Measurements from ENCODE around the gene HTRA2. TPM values are rescaled to one million over a fixed set of nuclear protein-coding genes. Genes with fewer than 3 reads are reported as not detected.

The HTRA2 gene
- total RNA-seq, 1 donor from 2014 or later = 67.7 TPM

GRCh38 chr2:74515271-74515980 lies 14.3 kb upstream of the HTRA2 start:
- TF ChIP-seq, protein P1, sequence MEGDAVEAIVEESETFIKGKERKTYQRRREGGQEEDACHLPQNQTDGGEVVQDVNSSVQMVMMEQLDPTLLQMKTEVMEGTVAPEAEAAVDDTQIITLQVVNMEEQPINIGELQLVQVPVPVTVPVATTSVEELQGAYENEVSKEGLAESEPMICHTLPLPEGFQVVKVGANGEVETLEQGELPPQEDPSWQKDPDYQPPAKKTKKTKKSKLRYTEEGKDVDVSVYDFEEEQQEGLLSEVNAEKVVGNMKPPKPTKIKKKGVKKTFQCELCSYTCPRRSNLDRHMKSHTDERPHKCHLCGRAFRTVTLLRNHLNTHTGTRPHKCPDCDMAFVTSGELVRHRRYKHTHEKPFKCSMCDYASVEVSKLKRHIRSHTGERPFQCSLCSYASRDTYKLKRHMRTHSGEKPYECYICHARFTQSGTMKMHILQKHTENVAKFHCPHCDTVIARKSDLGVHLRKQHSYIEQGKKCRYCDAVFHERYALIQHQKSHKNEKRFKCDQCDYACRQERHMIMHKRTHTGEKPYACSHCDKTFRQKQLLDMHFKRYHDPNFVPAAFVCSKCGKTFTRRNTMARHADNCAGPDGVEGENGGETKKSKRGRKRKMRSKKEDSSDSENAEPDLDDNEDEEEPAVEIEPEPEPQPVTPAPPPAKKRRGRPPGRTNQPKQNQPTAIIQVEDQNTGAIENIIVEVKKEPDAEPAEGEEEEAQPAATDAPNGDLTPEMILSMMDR (IDR thresholded peaks at IDR 0.05; ENCODE audit: insufficient read depth, low read length, severe bottlenecking) = no peak
- no peak for FAIRE-seq
- H3K27me3 ChIP-seq (ENCODE audit: control insufficient read depth, insufficient read depth, low read length) = peaks cover 44% of the 10 kb centered on the region
- no peak overlapping the region for H3K4me3 ChIP-seq (ENCODE audit: low read depth, low read length)
- H3K36me3 ChIP-seq (ENCODE audit: control insufficient read depth, insufficient read depth, low read length) = no peaks in the 10 kb centered on the region
- no peak for DNase-seq (ENCODE audit: low read depth)

GRCh38 chr2:74515981-74516633 lies 13.6 kb upstream of the HTRA2 start:
- TF ChIP-seq, protein P1 (IDR thresholded peaks at IDR 0.05; ENCODE audit: insufficient read depth, low read length, severe bottlenecking) = no peak
- no peak for FAIRE-seq
- Histone ChIP-seq H3K27me3 (ENCODE audit: control insufficient read depth, insufficient read depth, low read length) (peaks cover 42% of the 10 kb centered on the region), H3K4me3 (ENCODE audit: low read depth, low read length) (no peak overlapping the region), H3K36me3 (ENCODE audit: control insufficient read depth, insufficient read depth, low read length) (no peaks in the 10 kb centered on the region)
- peak; percentile 8 for DNase-seq (ENCODE audit: low read depth)

DNA sequence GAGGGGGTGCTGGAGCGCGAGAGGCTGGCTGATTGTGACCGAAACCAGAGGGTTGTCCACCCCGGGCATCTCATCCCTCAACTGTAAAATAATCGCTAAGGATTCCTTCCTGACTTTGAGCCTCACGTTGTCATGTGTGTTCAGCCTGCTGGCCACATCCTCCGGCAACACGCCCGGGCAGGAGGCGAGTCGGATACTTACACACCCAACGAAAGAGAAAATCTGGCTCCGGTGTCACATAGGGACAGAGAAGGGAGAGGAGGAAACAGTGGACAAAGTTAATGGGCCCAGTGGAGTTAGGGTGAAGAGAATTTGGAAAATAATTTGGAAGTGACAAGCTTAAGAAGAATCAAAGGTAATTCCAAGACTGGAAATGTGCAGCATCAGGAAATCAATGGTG lies 13.1 kb upstream of the HTRA2 start:
- H3K4me3 ChIP-seq (ENCODE audit: low read depth, low read length) = no peak overlapping the region
- FAIRE-seq (no peak), DNase-seq (ENCODE audit: low read depth) (no peak)

GRCh38 chr2:74522516-74522915 lies 7.2 kb upstream of the HTRA2 start:
- DNase-seq (ENCODE audit: low read depth) (no peak), FAIRE-seq (no peak)
- TF ChIP-seq, protein P1 (IDR thresholded peaks at IDR 0.05; ENCODE audit: insufficient read depth, low read length, severe bottlenecking) = no peak
- H3K4me3 ChIP-seq (ENCODE audit: low read depth, low read length) = no peak overlapping the region
- no peaks in the 10 kb centered on the region for H3K27me3 ChIP-seq (ENCODE audit: control insufficient read depth, insufficient read depth, low read length)
- H3K36me3 ChIP-seq (ENCODE audit: control insufficient read depth, insufficient read depth, low read length) = peaks cover 6% of the 10 kb centered on the region

More for the DNA sequence above, 13.1 kb upstream of the HTRA2 start:
- no peaks in the 10 kb centered on the region for H3K36me3 ChIP-seq (ENCODE audit: control insufficient read depth, insufficient read depth, low read length)
- TF ChIP-seq, protein P1 (IDR thresholded peaks at IDR 0.05; ENCODE audit: insufficient read depth, low read length, severe bottlenecking) = no peak
- H3K27me3 ChIP-seq (ENCODE audit: control insufficient read depth, insufficient read depth, low read length) = peaks cover 36% of the 10 kb centered on the region

- peaks cover 9% of the 10 kb centered on the region for H3K36me3 ChIP-seq (ENCODE audit: control insufficient read depth, insufficient read depth, low read length)
- TF ChIP-seq, protein P1 (IDR thresholded peaks at IDR 0.05; ENCODE audit: insufficient read depth, low read length, severe bottlenecking) = no peak
- no peak overlapping the region for H3K4me3 ChIP-seq (ENCODE audit: low read depth, low read length)
- DNase-seq (ENCODE audit: low read depth) (no peak), FAIRE-seq (no peak)
- no peaks in the 10 kb centered on the region for H3K27me3 ChIP-seq (ENCODE audit: control insufficient read depth, insufficient read depth, low read length)
These were observed 5.7 kb upstream of the HTRA2 start for GRCh38 chr2:74524005-74524404.

All from bronchial epithelial cell (primary cell).